ENCODE measurements around the gene SF3B3. TPM values are rescaled to one million over a fixed set of nuclear protein-coding genes. Genes with fewer than 3 reads are reported as not detected.

The SF3B3 gene
- total and polyA plus RNA-seq, 10 of the 15 experiments (the other 5 are each of a cell fraction or from before 2014, with no cell fraction given) = 134 to 453 (median 215) TPM

GRCh38 chr16:70594569-70594968, 71.0 kb downstream of the SF3B3 start (continued):
- no peak for TF ChIP-seq ATF2 (IDR thresholded peaks at IDR 0.05; ENCODE audit: low read length)
- TF ChIP-seq CHD2 (IDR thresholded peaks at IDR 0.05; ENCODE audit: borderline replicate concordance, low read depth, low read length) = no peak
- TF ChIP-seq DPF2 (IDR thresholded peaks at IDR 0.05) = no peak
- TF ChIP-seq ZBTB4 (CRISPR knock-in tag; IDR thresholded peaks at IDR 0.05) = no peak

- DNase-seq (ENCODE audit: low read depth, low spot score) = no peak
- H3K27me3 ChIP-seq (replicated peaks in 1 of 2; ENCODE audit: control insufficient read depth in 2 of 2, insufficient read depth in 2 of 2, low read length in 1 of 2) = peaks cover 0 to 3% of the 10 kb centered on the region in 2 experiments; a peak in 2 of 4 replicates
- SMC1A ChIA-PET (ENCODE audit: uncharacterized antibody, unreplicated experiment) = interaction anchor here (1.0 kb wide), 1 partner anchor 8 kb away, joined by 3 read pairs; no protein-coding TSS in a partner anchor
- POLR2A ChIA-PET = interaction anchor here (0.6 kb wide), 2 partner anchors 80 to 108 kb away, joined by 4 to 6 read pairs; no protein-coding TSS in a partner anchor
- RAD21 ChIA-PET (ENCODE audit: unreplicated experiment) = no interaction called here
- intact Hi-C loops (cut with micrococcal nuclease; ENCODE audit: unreplicated experiment) (loop anchor here (10.0 kb wide), 1 partner anchor 178 kb away; no protein-coding TSS in a partner anchor), in situ Hi-C loops (cut with MboI) (no loop called here)
- WGBS (ENCODE audit: insufficient coverage, insufficient replicate concordance, low lambda C conversion rate, missing lambda C conversion rate) = 39% methylated on average over 4 of the region's 4 CpGs
- no peak for FAIRE-seq
- no peaks in the 10 kb centered on the region for H3K9me3 ChIP-seq (replicated peaks; ENCODE audit: control insufficient read depth, insufficient read depth, low read length)
- H3K4me2 ChIP-seq (ENCODE audit: control insufficient read depth, insufficient read depth) = no peak overlapping the region
- ATAC-seq = no peak
- no peak overlapping the region for H2AFZ ChIP-seq (ENCODE audit: control insufficient read depth, low read depth, low read length)
- H3K36me3 ChIP-seq (ENCODE audit: control insufficient read depth in 2 of 2, insufficient read depth in 2 of 2, low read length in 1 of 2) = no peaks in the 10 kb centered on the region
- no peaks in the 10 kb centered on the region for H4K20me1 ChIP-seq (ENCODE audit: control insufficient read depth, insufficient read depth)
- no peaks in the 10 kb centered on the region for H3K4me1 ChIP-seq (ENCODE audit: control insufficient read depth, insufficient read depth, low read length)
- H3K4me3 ChIP-seq = no peak overlapping the region
- no peak overlapping the region for H3K27ac ChIP-seq (ENCODE audit: control insufficient read depth, insufficient read depth)
- CTCF ChIA-PET = interaction anchor here (1.1 kb wide), 1 partner anchor 54 kb away, joined by 3 read pairs; no protein-coding TSS in a partner anchor
- H3K9ac ChIP-seq (ENCODE audit: control insufficient read depth, insufficient read depth, low read length) = no peak overlapping the region
- H3K79me2 ChIP-seq (ENCODE audit: control insufficient read depth, insufficient read depth, low read length) = no peaks in the 10 kb centered on the region
- no TSS peak for BruUV-seq (replicated peaks)
- TF ChIP-seq CBFB (IDR thresholded peaks at IDR 0.05; ENCODE audit: low read depth) (no peak), FOXM1 (IDR thresholded peaks at IDR 0.05; ENCODE audit: low read depth, low read length) (no peak), BHLHE40 (IDR thresholded peaks at IDR 0.05; ENCODE audit: borderline replicate concordance in 1 of 2, low read depth in 2 of 2, low read length in 1 of 2) (no peak), CBX5 (IDR thresholded peaks at IDR 0.05; ENCODE audit: low read depth) (no peak), E2F4 (IDR thresholded peaks at IDR 0.05; ENCODE audit: low read depth, low read length) (no peak), IKZF2 (IDR thresholded peaks at IDR 0.05) (no peak), HDAC2 (IDR thresholded peaks at IDR 0.05) (no peak), ZNF592 (IDR thresholded peaks at IDR 0.05) (no peak)
These were observed 73.7 kb downstream of the SF3B3 start for GRCh38 chr16:70597135-70597835.

All from GM12878 (cell line).